ENCODE measurements around the gene CGA. TPM values are rescaled to one million over a fixed set of nuclear protein-coding genes. Genes with fewer than 3 reads are reported as not detected.

Gene CGA
- total RNA-seq, 2 experiments from 2014 or later = not detected

DNA sequence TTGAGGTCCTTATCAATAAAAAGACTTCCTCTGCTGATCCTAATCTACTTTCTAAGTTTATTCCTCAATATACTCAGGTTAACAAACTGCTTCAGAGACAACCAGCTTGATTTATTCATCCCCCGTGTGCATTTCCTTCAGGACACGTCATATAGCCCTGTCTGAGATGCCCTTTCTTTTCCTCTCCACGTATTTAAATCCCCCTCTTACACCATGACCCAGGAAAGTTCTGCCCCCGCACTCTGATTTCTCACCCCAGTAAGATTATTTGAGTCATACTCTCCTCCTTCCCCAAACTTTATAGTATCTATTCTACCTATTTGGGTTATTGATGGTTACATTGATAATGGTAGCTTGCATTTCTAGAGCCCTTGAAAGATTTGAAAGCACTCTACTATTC is 9.8 kb upstream of the CGA start:
- no peaks in the 10 kb centered on the region for H3K36me3 Mint-ChIP-seq (ENCODE audit: low read depth)
- POLR2A ChIA-PET = interaction anchor here (1.0 kb wide), 1 partner anchor 18 kb away, joined by 3 read pairs; no protein-coding TSS in a partner anchor
- H3K27ac Mint-ChIP-seq = no peak overlapping the region
- H3K27me3 Mint-ChIP-seq = peaks cover 24% of the 10 kb centered on the region
- DNase-seq = no peak
- no peaks in the 10 kb centered on the region for H3K9me3 Mint-ChIP-seq
- H3K4me1 Mint-ChIP-seq = no peaks in the 10 kb centered on the region
- CTCF ChIA-PET = no interaction called here
- no peak overlapping the region for H3K4me3 Mint-ChIP-seq

- no peak for DNase-seq
- Mint-ChIP-seq H3K4me3 (no peak overlapping the region), H3K36me3 (ENCODE audit: low read depth) (no peaks in the 10 kb centered on the region), H3K27ac (no peak overlapping the region), H3K9me3 (no peaks in the 10 kb centered on the region), H3K27me3 (peaks cover 28% of the 10 kb centered on the region), H3K4me1 (no peaks in the 10 kb centered on the region)
- CTCF ChIA-PET = no interaction called here
- POLR2A ChIA-PET = interaction anchor here (1.0 kb wide), 1 partner anchor 19 kb away, joined by 3 read pairs; no protein-coding TSS in a partner anchor
Observed at GRCh38 chr6:87103977-87104601, 9.2 kb upstream of the CGA start.

DNA sequence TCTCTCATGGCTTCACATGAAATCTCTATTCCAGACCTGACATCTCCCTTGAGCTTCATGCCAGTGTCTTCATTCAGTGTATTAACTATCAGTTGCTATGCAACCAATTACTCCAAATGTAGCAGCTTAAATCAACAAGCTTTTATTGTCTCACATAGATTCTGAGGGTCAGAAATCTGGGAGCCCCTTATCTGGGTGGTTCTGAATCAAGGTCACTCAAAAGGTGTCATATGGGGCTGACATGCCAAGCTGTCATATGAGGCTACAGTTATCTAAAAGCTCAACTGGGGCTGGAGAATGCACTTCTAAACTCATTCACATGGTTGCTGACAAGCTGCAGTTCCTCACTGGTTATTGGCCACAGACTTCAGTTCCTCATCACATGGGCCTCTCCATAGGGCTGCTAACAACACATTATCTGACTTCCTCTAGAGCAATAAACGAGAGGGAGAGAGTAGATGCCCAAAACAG is 7.3 kb upstream of the CGA start:
- H3K36me3 Mint-ChIP-seq (ENCODE audit: low read depth) = no peaks in the 10 kb centered on the region
- H3K27ac Mint-ChIP-seq = no peak overlapping the region
- ChIA-PET POLR2A (no interaction called here), CTCF (interaction anchor here (0.8 kb wide), 1 partner anchor 23 kb away, joined by 3 read pairs; no protein-coding TSS in a partner anchor)
- no peak overlapping the region for H3K4me3 Mint-ChIP-seq
- DNase-seq = no peak
- H3K9me3 Mint-ChIP-seq = no peaks in the 10 kb centered on the region
- H3K27me3 Mint-ChIP-seq = peaks cover 24% of the 10 kb centered on the region
- no peaks in the 10 kb centered on the region for H3K4me1 Mint-ChIP-seq

DNA sequence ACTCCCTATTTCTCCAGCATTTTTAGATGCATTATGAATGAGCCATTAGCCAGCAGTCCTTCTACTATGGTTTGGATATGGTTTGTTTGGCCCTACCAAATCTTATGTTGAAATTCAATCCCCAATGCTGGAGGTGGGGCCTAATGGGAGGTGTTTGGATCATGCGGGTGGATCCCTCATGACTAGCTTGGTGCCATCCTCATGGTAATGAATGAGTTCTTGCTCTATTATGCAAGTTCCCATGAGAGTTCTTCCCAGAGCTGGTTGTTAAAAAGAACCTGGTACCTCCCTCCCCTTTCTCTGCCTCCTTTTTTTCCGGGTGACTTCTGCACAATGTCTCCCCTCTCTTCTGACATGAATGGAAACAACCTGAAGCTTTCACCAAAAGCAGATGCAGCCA is 6.2 kb upstream of the CGA start:
- ChIA-PET POLR2A (no interaction called here), CTCF (no interaction called here)
- H3K9me3 Mint-ChIP-seq = no peaks in the 10 kb centered on the region
- H3K27me3 Mint-ChIP-seq = peaks cover 25% of the 10 kb centered on the region
- no peaks in the 10 kb centered on the region for H3K4me1 Mint-ChIP-seq
- no peak for DNase-seq
- H3K36me3 Mint-ChIP-seq (ENCODE audit: low read depth) = no peaks in the 10 kb centered on the region
- no peak overlapping the region for H3K27ac Mint-ChIP-seq
- H3K4me3 Mint-ChIP-seq = no peak overlapping the region

DNA sequence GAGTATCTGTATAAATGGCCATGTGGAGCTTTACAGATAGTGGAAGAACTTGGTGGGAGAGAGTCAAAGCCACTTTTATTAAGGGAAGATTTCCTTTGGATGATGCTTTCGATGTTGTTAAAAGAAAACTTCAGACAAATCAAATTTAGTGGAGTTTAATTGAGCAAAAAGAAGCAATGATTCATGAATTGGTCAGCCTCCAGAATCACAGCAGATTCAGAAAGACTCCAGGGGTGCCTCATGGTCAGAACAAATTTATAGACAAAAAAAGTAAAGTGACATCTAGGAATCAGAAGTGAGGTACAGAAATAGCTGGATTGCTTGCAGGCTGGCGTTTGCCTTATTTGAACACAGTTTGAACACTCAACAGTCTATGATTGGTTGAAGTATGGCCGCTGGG is 5.3 kb upstream of the CGA start:
- Mint-ChIP-seq H3K4me3 (no peak overlapping the region), H3K36me3 (ENCODE audit: low read depth) (no peaks in the 10 kb centered on the region), H3K27ac (no peak overlapping the region), H3K27me3 (peaks cover 30% of the 10 kb centered on the region), H3K9me3 (no peaks in the 10 kb centered on the region), H3K4me1 (no peaks in the 10 kb centered on the region)
- CTCF ChIA-PET = no interaction called here
- POLR2A ChIA-PET = no interaction called here
- DNase-seq = no peak

DNA sequence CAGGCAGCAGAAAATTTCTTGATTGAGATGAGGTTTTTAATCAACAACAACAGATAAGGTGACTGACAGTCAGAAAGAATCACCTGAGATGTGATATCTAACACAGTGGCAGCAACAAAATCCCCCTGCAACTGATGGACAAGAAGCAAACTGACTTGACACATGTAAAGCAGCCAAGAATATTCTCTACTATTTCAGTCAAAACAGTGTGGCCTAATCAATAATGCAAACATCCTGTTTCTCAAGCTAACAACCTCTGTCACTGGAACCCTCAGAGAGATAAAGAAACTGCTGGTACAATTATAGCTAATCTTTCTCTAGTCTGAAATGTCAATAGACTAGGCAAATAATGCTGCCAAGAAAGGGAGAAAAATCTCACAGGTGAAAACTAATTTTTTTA is 4.6 kb upstream of the CGA start:
- POLR2A ChIA-PET = no interaction called here
- Mint-ChIP-seq H3K27ac (no peak overlapping the region), H3K27me3 (peaks cover 38% of the 10 kb centered on the region), H3K4me1 (no peaks in the 10 kb centered on the region), H3K36me3 (ENCODE audit: low read depth) (no peaks in the 10 kb centered on the region), H3K9me3 (no peaks in the 10 kb centered on the region), H3K4me3 (no peak overlapping the region)
- DNase-seq = no peak
- CTCF ChIA-PET = interaction anchor here (1.0 kb wide), 1 partner anchor 21 kb away, joined by 3 read pairs; no protein-coding TSS in a partner anchor

DNA sequence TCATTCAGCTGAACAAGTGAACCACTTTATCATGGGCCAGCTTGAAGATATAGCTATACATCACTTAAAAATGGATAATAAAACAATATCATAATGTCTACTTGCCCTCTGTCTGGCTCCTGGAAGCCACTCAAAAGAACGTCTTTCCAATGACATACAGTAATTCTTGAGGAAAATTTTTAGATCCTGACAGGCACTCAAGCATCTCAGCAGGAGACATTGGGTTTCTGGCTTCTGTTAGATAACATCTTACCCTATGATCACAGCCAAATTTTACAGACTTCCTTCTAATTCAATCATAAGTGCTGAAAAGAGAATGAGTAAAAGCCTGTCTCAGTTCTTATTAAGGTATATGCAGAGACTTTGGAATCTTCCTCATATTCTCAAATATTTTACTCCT is 330 bp downstream of the CGA start:
- CTCF ChIA-PET = interaction anchor here (1.4 to 1.6 kb wide), 2 partner anchors 16 to 27 kb away, joined by 5 to 6 read pairs; no protein-coding TSS in a partner anchor
- Mint-ChIP-seq H3K4me1 (no peaks in the 10 kb centered on the region), H3K36me3 (ENCODE audit: low read depth) (no peaks in the 10 kb centered on the region), H3K27ac (no peak overlapping the region), H3K4me3 (no peak overlapping the region), H3K27me3 (peaks cover 36% of the 10 kb centered on the region), H3K9me3 (no peaks in the 10 kb centered on the region)
- no peak for DNase-seq
- POLR2A ChIA-PET = no interaction called here

- Mint-ChIP-seq H3K27ac (no peak overlapping the region), H3K9me3 (no peaks in the 10 kb centered on the region), H3K27me3 (peaks cover 28% of the 10 kb centered on the region), H3K36me3 (ENCODE audit: low read depth) (no peaks in the 10 kb centered on the region), H3K4me3 (no peak overlapping the region), H3K4me1 (no peaks in the 10 kb centered on the region)
- DNase-seq = no peak
- CTCF ChIA-PET = interaction anchor here (1.6 kb wide), 1 partner anchor 15 kb away, joined by 6 read pairs; no protein-coding TSS in a partner anchor
- POLR2A ChIA-PET = no interaction called here
Observed at GRCh38 chr6:87093651-87094050, 1.3 kb downstream of the CGA start.

DNA sequence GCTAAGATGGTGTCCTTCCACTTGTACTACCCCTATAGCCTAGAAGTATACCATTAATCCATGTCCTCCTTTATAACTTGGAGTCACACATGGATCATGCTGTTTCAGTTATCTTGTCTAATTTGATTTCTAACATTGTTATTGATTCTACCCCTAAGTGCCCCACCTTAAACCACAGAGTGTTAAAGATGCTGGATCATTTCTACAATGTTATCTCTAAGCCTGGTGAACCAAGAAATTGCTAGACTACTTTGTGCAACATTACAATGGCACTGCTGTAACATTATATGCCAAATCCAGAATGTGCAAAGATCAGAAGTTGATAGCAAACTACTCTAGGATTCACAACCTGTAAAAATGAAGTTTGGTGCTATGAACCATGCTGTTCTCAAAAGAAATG is 1.7 kb downstream of the CGA start:
- ChIA-PET CTCF (no interaction called here), POLR2A (interaction anchor here (1.0 kb wide), 1 partner anchor 23 kb away, joined by 3 read pairs; no protein-coding TSS in a partner anchor)
- Mint-ChIP-seq H3K4me3 (no peak overlapping the region), H3K4me1 (no peaks in the 10 kb centered on the region), H3K36me3 (ENCODE audit: low read depth) (no peaks in the 10 kb centered on the region), H3K27ac (no peak overlapping the region), H3K9me3 (no peaks in the 10 kb centered on the region), H3K27me3 (peaks cover 28% of the 10 kb centered on the region)
- no peak for DNase-seq

DNA sequence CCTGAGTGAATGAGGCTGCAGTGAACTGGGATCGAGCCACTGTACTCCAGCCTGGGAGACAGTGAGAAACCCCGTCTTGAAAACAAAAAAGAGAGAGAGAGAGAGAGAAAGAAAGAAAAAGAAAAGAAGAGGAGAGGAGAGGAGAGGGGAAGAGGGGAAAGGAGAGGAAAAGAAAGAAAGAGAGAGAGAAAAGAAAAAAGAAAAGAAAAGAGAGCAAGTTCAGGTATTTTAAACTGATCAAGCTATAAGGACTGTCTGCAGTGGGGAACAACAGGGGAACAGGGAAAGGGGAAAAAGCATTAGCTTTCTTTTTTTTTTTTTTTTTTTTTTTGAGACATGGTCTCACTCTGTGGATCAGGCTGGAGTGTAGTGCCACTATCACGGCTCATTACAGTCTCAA is 2.5 kb downstream of the CGA start:
- POLR2A ChIA-PET = interaction anchor here (1.0 kb wide), 1 partner anchor 23 kb away, joined by 3 read pairs; no protein-coding TSS in a partner anchor
- no peak for DNase-seq
- CTCF ChIA-PET = interaction anchor here (0.9 to 1.2 kb wide), 2 partner anchors 23 to 495 kb away, joined by 3 read pairs; no protein-coding TSS in a partner anchor
- Mint-ChIP-seq H3K27ac (no peak overlapping the region), H3K27me3 (peaks cover 28% of the 10 kb centered on the region), H3K4me3 (no peak overlapping the region), H3K9me3 (no peaks in the 10 kb centered on the region), H3K4me1 (no peaks in the 10 kb centered on the region), H3K36me3 (ENCODE audit: low read depth) (no peaks in the 10 kb centered on the region)

DNA sequence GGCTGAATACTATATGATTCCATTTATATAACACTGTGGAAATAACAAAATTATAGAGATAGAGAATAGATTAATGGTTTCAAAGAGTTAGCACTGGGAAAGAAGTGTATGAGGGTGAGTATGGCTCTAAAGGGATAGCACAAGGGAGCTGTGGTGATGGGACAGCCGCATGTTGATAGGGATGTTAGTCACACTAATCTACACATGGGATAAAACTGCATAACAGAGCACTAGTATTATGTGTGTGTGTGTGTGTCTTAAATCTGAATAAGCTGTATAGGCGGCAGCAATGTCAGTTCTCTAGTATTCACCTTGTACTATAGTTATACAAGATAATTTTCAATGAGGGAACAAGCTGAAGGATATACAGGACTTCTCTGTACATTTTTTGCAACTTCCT is 5.8 kb downstream of the CGA start:
- Mint-ChIP-seq H3K9me3 (no peaks in the 10 kb centered on the region), H3K27me3 (peaks cover 20% of the 10 kb centered on the region), H3K4me1 (no peaks in the 10 kb centered on the region), H3K4me3 (no peak overlapping the region), H3K36me3 (ENCODE audit: low read depth) (no peaks in the 10 kb centered on the region), H3K27ac (no peak overlapping the region)
- no peak for DNase-seq
- ChIA-PET CTCF (interaction anchor here (0.9 kb wide), 1 partner anchor 10 kb away, joined by 4 read pairs; no protein-coding TSS in a partner anchor), POLR2A (no interaction called here)

GRCh38 chr6:87088076-87088475 is 6.8 kb downstream of the CGA start:
- no peak overlapping the region for H3K27ac Mint-ChIP-seq
- H3K4me1 Mint-ChIP-seq = peaks cover under 1% of the 10 kb centered on the region
- DNase-seq = no peak
- ChIA-PET POLR2A (no interaction called here), CTCF (interaction anchor here (0.7 to 1.5 kb wide), 2 partner anchors 9 to 21 kb away, joined by 3 to 7 read pairs; no protein-coding TSS in a partner anchor)
- H3K9me3 Mint-ChIP-seq = no peaks in the 10 kb centered on the region
- no peaks in the 10 kb centered on the region for H3K36me3 Mint-ChIP-seq (ENCODE audit: low read depth)
- H3K4me3 Mint-ChIP-seq = no peak overlapping the region
- peaks cover 18% of the 10 kb centered on the region for H3K27me3 Mint-ChIP-seq

DNA sequence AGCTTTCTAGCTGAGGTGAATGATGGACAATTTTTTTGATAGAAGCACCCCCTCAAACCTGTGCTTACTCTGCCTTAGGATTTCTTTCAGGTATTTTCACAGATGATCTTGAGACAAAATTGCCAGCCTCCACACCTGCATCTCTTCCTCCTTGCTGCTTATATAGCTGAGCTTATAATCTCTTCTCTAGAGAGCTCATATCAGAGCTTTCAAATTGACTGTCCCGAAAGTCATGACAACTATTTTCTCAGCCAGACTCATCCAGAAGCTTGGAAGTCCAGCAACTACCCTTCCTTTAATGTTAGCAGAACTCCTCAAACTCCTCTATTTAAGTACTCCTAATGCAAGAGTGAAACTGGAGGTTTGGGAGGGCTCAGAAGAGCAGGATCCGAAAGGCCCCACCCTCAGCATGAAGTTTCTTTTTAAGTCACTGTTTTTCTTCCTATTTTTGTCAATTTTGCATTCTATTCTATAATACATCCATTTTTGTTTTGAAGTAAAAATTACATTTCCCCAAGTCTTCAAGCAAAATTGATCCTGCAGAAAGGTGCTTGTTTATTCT is 12.7 kb downstream of the CGA start:
- H3K4me3 Mint-ChIP-seq = no peak overlapping the region
- no peak overlapping the region for H3K27ac Mint-ChIP-seq
- CTCF ChIA-PET = interaction anchor here (1.4 kb wide), 1 partner anchor 15 kb away, joined by 5 read pairs; no protein-coding TSS in a partner anchor
- H3K27me3 Mint-ChIP-seq = peaks cover 30% of the 10 kb centered on the region
- POLR2A ChIA-PET = no interaction called here
- H3K9me3 Mint-ChIP-seq = no peaks in the 10 kb centered on the region
- no peak for DNase-seq
- peaks cover 12% of the 10 kb centered on the region for H3K4me1 Mint-ChIP-seq
- no peaks in the 10 kb centered on the region for H3K36me3 Mint-ChIP-seq (ENCODE audit: low read depth)

All from activated CD4-positive, alpha-beta memory T cell treated with anti-CD3 and anti-CD28 coated beads, Interleukin-2, amount 10 ng/mL, durations not matched to agents 7 days and 5 days (primary cell).